Epithelial cell of proximal tubule (primary cell): ENCODE measurements around the gene RORB. TPM values are rescaled to one million over a fixed set of nuclear protein-coding genes. Genes with fewer than 3 reads are reported as not detected.
A peak's percentile ranks its signal among the peaks of the same experiment; 100 is the strongest.

ENCODE experiments used
- DNase-seq: peaks from one replicate; pipeline ENCODE4 v3.0.0-alpha.2; 2011; ENCODE audit warnings: low read depth
- H3K4me3 ChIP-seq: 2 replicates; pipeline ENCODE4 v1.5.1; 2011; ENCODE audit warnings: low read depth, mild to moderate bottlenecking, low read length
- CTCF ChIP-seq: conservative IDR thresholded peaks from 2 replicates; pipeline ENCODE4 v1.5.1; 2012; ENCODE audit warnings: low read depth, mild to moderate bottlenecking, low read length
- total RNA-seq: library from RNA; depleted of rRNA; stranded (reverse); fragments of >200 nt; gene quantifications from 2 replicates; pipeline ENCODE4 v1.2.3, GENCODE V29; 2015

The RORB gene
- not detected in 2 replicates for total RNA-seq

- DNase-seq: no peak
- H3K4me3 ChIP-seq: peak within 1 kb of the TSS; percentile 66
- no peak for TF ChIP-seq CTCF
Observed at GRCh38 chr9:74496819-74497747, at the start of gene RORB. Gene RORB, plus strand, starts transcription at chr9:74497335. Its CDS starts 642 bp downstream, at chr9:74497977.

- DNase-seq: no peak
- H3K4me3 ChIP-seq: no peak overlapping the region
- TF ChIP-seq CTCF: no peak
Observed at GRCh38 chr9:74447451-74448193, 49.5 kb upstream of the RORB start.

- no peak overlapping the region for H3K4me3 ChIP-seq
- DNase-seq: no peak
- TF ChIP-seq CTCF: no peak
Observed at GRCh38 chr9:74449060-74449459, 48.1 kb upstream of the RORB start.

GRCh38 chr9:74458832-74459231 lies 38.3 kb upstream of the RORB start:
- no peak for TF ChIP-seq CTCF
- no peak for DNase-seq
- no peak overlapping the region for H3K4me3 ChIP-seq

GRCh38 chr9:74463825-74464224 lies 33.3 kb upstream of the RORB start:
- no peak for DNase-seq
- H3K4me3 ChIP-seq: no peak overlapping the region
- TF ChIP-seq CTCF: no peak

GRCh38 chr9:74478606-74479005 lies 18.5 kb upstream of the RORB start:
- no peak overlapping the region for H3K4me3 ChIP-seq
- no peak for DNase-seq
- no peak for TF ChIP-seq CTCF
